HCT116 (cell line): ENCODE results near the gene PRMT7.

ENCODE experiments used
- POLR2AphosphoS5 ChIP-seq: IDR thresholded peaks from 2 replicates; pipeline ENCODE4 v1.6.1; 2011; ENCODE audit warnings: mild to moderate bottlenecking, low read depth, low read length, moderate library complexity
- TF ChIP-seq, protein P1 (sequence below), 3 experiments: fragments of 200-600 bp in 1 of 3; sonication (generic) in 1 of 3; IDR thresholded peaks in 2 of 3; conservative IDR thresholded peaks in 1 of 3; 2 replicates each; pipeline ENCODE4 v1.5.1; 2012 to 2017; ENCODE audit warnings: low read depth in 2 of 3, low read length in 2 of 3, antibody characterized with exemption in 1 of 3, borderline replicate concordance in 1 of 3, control low read depth in 1 of 3, mild to moderate bottlenecking in 1 of 3, mixed read lengths in 1 of 3, mixed run types in 1 of 3, moderate library complexity in 1 of 3; ENCODE audit not compliant: insufficient read depth in 1 of 3

DNA sequence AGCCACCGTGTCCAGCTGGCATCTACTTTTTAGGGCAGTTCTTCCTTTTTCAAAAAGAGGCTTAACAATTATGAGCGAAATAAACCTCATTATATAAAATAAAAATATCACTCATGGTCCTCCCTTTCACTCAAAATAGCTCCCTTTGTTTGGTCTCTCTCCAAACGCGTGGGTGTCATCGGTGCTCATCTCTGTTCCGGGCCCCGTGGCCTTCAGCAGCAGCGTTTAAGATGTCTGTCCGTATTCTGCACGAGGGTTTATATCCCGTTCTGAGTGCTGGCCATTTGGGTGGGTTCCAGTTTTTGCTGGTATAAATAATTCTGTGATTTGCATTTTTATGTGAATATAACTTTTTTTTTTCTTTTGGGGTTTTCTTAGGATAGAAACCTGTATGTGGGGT lies 33.4 kb downstream of the PRMT7 start:
- TF ChIP-seq, protein P1, sequence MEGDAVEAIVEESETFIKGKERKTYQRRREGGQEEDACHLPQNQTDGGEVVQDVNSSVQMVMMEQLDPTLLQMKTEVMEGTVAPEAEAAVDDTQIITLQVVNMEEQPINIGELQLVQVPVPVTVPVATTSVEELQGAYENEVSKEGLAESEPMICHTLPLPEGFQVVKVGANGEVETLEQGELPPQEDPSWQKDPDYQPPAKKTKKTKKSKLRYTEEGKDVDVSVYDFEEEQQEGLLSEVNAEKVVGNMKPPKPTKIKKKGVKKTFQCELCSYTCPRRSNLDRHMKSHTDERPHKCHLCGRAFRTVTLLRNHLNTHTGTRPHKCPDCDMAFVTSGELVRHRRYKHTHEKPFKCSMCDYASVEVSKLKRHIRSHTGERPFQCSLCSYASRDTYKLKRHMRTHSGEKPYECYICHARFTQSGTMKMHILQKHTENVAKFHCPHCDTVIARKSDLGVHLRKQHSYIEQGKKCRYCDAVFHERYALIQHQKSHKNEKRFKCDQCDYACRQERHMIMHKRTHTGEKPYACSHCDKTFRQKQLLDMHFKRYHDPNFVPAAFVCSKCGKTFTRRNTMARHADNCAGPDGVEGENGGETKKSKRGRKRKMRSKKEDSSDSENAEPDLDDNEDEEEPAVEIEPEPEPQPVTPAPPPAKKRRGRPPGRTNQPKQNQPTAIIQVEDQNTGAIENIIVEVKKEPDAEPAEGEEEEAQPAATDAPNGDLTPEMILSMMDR (IDR thresholded peaks at IDR 0.05 in 2 of 3, conservative IDR thresholded peaks at IDR 0.05 in 1 of 3; ENCODE audit: borderline replicate concordance in 1 of 3, insufficient read depth in 1 of 3, low read depth in 2 of 3, low read length in 2 of 3), result no peak
- TF ChIP-seq POLR2AphosphoS5, result no peak
